Right forelimb (tissue), 1 donor: ENCODE data around the gene CFDP1.
"Not testable (repeated sequence)": the region's sequence is repeated elsewhere in the genome, so short reads cannot be mapped to it uniquely, and the experiment has no call there.

Experiments used
- DNase-seq: peaks from one replicate; pipeline ENCODE4 v3.0.0-alpha.2; 2018

Gene CFDP1

DNA sequence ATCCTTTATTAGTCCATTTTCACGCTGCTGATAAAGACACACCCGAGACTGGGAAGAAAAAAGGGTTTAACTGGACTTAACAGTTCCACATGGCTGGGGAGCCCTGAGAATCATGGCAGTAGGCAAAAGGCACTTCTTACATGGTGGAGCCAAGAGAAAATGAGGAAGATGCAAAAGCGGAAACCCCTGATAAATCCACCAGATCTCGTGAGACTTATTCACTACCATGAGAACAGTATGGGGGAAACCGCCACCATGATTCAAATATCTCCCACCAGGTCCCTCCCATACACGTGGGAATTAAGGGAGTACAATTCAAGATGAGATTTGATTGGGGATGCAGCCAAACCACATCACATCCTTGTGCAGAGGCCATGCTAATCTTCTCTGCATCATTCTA is 146.9 kb downstream of the CFDP1 start:
- no peak for DNase-seq

DNA sequence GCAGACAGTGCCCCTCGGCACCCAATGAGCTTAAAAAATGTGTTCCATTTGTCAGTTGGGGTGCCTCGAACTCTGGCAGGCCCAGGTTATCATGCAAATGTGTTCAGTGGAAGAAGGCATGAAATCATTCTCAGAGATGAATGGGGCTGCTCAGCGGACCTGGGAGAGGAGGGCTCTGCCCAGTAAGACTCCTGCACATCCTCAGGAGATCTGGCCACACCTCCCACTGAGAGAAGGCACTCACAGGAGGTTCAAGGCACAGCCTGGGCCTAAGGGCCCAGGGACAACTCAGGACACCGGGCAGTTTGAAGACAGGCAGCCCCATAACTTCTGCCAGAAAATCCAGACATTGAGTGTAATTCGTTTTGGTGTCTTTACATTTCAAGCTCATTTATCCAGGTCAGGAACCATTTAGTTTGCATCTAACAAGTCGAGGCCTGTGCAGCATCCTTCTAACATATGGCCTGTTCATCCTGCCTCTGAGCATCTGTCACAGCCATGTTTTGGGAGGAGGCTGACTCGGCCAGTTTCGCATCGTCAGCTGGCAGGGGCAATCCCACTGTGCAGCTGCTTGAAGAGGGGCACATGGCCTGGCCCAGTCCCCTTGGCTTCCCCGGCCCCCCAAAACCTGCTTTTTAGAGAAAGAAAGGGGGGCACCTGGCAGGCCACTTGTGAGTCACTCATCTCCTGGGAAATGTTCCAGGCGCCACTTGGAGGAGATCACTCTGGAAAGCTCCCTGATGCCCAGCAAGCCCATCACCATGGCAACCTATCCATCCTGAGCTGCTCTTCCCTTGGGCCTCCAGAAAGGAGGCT is 150.6 kb downstream of the CFDP1 start:
- DNase-seq: no peak

DNA sequence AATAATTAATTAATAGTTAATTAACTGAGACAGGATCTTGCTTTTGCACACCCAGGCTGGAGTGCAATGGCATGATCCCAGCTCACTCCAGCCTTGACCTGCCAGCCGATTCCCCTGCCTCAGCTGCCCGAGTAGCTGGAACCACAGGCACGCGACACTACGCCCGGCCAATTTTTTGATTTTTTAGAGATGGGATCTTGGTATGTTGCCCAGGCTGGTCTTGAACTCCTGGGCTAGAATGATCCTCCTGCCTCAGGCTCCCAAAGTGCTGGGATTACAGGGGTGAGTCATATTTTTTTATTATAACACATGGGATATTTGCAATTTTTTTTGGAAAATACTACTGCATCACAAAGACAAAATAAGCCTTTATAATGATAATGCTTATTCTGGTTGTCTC is 151.5 kb downstream of the CFDP1 start:
- DNase-seq: no peak

DNA sequence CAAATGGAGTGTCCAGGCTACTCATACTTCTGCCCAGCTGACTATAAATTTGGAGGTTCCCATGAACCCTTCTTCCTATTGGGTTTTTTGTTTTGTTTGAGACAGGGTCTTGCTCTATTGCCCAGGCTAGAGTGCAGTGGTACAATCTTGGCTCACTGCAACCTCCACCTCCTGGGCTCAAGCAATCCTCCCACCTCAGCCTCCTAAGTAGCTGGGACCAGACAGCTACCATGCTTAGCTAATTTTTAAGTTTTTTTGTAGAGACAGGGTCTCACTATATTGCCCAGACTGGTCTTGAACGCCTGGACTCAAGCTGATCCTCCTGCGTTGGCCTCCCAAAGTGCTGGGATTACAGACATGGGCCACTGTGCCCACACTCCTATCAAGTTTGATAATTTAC is 152.3 kb downstream of the CFDP1 start:
- DNase-seq: not testable (repeated sequence)

DNA sequence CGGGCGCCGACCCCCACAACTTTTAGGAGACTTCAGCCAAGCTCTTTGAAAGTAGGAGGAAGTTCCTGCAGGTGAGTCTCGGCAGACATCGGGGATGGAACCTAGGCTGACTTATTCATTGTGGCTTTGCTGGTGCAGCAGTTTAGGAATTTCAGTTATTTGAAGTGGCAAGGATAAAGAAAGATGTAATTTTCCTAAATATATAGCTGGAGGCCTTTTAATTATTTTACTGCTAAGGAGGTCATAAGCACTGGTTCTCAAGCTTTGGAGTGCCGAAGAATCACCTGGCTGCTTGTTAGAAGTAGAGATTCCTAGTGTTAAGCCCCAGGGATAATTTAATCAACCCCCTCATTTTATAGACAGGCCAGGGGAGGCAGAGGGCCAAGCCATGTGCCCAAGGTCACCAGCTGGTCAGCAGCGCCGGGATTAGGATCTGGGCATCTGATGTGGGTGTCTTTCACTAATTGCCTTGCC is 152.9 kb downstream of the CFDP1 start:
- no peak for DNase-seq

DNA sequence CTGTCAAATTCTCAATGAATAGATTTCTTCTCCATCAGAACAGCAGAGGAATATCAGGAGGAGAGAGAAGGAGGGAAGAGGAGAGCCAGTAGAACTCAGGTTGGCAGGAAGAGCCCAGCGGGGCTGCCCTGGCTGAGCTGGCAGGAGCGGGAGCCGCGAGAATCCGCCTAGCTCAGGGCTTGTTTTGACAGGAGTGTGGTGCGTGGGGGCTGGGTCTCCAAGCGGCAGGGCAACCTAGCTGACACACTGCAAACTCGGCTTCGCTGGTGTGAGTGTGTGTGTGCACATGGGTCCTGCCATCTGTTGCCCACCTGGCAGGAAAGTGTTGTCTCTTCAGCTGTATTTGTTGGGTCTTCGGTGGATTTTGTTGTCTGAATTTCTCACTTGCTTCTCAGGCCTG is 154.0 kb downstream of the CFDP1 start:
- DNase-seq: no peak

DNA sequence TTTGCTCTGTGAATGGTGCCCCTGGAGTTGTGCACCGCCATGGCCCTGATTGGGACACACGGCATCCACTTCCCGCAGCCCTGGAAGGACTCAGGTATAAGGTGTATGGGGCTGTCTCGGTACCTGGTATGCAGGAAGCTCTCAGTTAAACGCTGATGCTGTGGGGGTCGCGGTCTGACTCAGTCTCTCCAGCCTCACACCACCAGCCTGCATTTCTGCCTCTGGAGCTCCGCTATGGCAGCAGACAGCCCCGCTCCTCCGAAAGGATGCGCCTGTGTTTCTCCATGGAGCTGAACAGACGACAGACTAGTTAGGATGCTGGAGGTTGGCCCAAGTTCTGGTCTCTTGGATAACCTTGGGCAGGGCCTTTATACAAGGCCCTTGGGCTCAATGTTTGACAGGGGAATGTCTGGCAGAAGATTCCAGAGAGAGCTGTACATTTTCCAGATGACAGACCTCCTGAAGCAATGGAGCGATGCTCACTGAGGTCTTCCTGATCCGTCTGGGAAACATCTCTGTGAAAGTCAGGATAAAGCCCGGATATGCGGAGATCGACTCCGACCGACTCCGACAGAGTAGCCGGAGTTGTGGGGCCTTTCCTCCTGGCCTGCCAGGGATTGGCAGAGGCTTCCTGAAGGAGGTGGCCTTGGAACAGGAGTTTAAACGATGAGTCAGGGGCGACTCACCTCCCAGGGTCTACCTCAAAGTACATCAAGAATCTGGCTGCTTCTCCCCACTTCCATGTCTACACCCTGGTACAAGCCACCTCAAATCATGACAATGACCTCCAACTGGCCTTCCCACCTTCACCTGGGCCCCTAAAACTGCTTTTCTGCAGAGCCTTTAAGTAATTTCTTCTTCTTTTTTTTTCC is 160.0 kb downstream of the CFDP1 start:
- no peak for DNase-seq

DNA sequence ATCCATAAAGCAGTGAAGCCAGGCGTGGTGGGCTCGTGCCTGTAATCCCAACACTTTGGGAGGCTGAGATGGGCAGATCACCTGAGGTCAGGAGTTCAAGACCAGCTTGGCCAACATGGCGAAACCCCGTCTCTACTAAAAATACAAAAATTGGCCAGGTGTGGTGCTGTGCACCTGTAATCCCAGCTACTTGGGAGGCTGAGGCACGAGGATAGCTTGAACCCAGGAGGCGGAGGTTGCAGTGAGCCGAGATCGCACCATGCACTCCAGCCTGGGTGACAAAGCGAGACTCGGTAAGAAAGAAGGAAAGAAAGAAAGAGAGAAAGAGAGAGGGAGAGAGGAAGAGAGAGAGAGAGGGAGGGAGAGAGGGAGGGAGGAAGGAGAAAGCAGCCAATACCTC is 160.7 kb downstream of the CFDP1 start:
- not testable (repeated sequence) for DNase-seq

DNA sequence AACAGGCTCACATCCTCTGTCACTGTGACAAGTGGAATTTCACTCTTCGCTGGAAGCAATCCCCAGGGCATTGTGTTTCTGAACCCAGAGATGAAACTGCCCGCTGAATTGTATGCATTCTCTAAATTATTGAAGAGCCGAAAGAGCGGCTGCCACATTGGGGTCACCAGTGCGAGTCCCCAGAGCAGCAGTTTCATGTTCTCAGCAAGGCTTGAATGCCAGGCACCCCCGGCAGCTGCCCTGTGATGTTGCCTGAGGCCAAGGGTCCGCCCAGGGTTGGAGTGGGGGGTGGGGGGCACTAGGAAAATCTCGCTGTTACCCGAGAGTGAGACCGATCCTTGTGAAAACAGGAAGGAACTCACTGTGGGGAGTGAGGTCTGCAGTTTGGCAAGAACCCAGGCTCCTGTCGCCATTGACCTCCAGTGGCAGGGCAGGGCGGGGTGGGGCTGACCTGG is 161.2 kb downstream of the CFDP1 start:
- no peak for DNase-seq

DNA sequence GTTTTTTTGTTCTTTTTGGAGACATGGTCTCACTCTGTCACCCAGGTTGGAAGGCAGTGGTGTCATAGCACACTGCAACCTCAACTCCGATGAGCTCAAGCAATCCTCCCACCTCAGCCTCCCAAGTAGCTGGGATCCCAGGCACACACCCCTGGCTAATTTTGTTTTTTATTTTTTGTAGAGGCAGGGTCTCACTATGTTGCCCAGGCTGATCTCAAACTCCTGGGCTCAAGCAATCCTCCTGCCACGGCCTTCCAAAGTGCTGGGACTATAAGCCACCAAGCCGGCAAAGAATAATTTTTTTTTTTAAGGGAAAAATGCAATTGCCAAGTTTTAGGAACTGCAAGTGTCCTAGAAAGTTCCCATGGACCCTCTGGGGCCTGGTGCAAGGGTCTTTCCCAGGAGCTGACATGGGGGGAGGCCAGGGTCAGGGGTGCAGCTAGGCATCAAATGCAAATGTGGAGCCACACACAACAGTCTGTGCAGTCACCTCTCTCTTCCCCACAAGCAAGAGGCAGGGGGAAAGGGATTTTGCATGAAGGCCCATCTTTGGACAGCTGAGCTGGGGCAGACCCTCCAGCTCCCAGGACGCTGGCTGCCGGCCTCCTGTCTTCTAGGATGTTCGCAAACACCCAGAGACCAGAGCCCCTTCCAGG is 161.7 kb downstream of the CFDP1 start:
- no peak for DNase-seq

DNA sequence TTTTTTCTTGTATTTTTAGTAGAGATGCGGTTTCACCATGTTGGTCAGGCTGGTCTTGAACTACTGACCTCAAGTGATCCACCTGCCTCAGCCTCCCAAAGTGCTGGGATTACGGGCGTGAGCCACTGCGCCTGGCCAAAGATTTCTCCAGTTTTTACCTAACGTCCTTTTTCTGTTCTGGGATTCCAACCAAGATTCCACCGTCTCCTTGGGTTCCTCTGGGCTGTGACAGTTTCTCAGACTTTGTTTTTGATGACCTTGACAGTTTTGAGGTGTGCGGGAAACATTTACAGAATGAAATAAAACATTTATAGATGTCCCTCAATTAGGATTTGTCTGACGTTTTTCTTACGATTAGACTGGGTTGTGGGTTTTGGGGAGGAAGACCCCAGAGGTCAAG is 163.9 kb downstream of the CFDP1 start:
- not testable (repeated sequence) for DNase-seq

DNA sequence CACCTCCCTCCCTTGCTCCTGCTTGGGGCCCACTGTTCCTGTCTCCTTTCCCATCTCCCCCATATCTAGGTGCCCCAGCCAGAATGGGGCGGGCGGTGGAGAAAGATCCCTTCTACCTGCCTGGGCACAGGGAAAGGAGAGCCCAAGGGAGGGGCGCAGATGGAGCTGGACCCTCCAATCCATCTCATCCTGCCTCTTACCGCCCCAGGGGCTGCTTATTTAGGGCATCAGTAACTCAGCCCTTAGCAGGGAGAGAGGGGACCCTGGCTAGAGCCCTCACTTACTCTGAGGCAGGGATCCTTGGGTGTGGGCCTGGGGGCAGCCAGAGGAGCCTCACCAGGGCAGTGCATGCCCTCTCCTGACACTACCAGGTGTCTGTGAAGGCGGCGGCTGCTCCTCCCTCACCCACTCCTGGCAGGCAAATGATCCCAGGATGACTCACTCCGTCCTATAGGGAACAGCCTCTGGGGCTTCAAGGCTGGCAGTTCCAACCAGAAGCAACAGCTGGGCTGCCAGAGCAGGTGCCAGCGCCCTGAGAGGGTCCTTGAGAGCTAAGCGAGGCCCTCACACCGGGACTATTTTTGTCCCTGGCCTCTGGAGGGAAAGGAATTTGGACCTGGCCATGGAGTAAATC is 165.6 kb downstream of the CFDP1 start:
- DNase-seq: no peak

DNA sequence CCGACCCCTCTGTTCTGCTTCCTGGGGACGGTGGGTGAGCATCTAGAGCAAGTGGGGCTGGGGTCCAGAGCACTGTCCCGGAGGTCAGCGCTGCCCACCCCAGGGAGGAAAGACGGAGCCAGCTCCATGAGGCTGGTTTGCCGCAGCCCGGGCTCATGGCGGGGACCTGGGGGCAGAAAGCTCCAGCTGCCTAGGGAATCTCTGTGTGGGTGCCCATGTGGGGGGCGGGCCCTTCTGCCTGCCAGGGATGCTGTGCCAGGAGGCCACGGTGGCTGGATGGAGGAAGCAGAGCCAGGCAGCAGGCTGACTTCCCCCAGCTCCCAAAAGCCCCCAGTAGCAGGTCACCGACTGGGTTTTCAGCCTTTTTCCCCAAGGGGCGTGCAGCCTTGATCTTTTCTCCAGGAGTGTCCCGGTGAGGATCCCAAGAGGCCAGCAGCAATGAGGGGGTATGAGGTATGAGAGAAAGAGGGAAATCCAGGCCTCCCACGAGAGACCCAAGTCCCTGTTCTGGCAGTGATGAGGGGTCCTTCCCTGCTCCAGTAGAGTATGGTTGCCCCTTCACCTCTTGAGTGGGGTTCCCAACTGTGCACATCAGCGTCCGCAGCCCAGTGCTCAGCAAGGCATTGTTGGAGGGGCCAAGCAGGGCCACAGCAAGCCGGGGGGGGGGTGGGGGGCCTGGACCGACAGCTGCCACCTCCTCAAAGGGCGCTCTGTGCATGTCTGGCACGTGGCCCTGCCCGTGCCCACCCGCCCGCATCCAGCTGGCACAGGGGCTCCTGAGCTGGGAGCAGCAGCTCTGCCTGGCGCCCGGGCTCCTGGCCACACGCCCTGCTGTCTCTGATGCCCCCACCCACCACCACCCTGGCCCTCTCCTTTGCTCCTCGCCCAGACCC is 166.3 kb downstream of the CFDP1 start:
- peak; percentile 46 for DNase-seq

DNA sequence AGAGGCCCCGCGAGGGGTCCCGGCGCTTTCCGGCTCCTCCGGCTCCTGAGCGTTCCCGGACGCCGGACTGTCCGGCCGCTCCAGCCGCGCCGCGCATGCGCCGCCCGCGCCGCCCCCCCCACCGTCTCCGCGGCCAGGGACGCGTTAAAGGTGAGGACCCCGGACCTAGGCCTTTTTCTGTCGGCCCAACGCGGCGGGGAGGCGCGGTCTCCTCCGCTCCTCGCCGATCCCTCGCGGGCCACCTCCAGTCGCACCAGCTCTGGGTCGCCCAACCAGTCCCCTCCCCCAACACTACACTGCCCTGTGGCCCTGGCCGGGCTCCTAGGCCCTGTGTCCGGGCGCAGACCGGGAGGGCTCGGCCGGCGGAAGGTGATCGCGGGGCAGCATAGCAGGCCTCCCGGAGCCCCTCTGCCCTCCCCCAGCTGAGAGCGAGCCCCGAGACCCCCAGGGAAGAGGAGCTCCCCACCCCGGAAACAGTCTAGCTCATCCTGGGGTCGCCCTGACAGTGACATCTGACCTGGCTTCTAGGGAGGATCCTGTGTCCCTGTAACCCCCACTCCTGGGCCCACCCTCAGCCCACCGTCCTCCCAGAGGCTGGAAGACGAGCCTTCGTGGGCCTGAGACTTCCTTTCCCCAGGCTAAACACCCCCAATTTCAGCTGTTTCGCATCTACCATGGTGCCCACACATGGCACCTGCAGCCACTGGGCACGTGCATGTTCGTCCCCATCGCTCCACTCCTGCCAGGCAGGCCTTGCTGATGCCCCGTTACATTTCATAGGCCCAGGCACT is 167.2 kb downstream of the CFDP1 start:
- DNase-seq: peak; percentile 88

DNA sequence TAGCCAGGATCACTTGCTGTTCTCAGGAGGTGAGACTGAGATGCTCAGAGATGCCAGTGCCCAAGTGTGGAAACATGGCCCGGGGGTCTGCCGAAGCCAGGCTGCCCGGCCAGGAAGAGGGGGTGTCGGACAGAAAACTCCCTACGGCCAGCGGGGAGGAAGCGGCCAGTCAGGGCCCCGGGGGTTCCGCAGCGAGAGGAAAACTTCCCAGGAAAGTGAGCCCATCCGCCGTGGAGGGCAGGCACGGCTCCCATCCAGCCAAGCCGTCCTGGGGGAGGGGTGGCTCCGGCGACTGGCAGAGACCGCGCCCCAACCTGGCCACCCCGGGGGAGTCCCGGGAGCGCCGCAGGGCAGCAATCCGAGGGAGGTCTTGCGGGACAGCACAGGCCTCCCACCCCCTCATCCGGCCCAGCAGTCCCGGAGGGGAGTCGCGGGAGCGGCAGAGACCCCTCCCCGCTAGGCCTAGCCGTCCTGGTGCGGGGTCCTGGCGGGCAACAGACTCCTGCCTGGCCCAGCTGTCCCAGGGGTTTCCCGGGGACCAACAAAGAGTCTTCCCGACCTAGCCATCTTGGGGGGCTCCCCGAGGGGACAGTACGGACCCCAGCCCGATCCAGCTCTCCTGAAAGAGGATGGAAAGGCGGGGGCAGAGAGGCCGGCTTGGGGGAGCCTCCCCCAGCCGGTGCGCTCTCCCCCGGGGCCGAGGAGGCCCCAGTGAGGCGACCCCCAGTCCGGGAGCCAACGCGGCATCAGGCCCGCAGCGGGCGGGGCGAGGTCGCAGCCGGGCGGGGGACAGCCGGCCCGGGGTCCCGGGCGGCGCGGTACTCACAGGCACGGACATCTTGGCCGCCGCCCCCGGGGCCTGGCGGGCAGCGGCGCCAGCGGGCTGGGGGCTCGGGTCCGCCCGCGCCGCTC is 168.0 kb downstream of the CFDP1 start:
- no peak for DNase-seq

DNA sequence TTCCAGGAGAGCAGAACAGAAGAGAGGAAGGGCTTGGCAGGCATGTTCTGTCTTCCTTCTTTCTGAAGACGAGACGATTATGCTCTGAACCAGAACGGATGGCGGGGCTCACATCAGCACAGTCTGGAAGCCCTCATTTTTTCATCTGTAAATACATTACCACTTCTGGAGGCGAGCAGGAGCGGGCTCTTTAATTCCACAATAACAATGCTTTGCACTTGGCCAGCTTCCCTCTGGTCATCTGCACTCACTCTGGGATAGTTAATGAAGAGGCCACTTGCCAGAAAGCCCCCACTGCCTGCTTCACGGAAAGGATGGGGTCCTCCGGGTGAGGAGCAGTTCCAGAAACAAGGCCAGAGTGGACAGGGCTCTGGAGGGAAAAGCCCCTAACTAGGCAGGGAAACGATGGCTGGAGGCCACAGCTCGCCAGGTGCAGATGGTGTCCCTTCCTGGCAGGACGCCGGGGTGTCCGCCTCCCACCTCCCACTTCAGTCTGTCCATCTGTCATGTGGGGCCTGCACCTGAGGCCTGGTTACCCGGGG is 168.8 kb downstream of the CFDP1 start:
- peak; percentile 67 for DNase-seq

DNA sequence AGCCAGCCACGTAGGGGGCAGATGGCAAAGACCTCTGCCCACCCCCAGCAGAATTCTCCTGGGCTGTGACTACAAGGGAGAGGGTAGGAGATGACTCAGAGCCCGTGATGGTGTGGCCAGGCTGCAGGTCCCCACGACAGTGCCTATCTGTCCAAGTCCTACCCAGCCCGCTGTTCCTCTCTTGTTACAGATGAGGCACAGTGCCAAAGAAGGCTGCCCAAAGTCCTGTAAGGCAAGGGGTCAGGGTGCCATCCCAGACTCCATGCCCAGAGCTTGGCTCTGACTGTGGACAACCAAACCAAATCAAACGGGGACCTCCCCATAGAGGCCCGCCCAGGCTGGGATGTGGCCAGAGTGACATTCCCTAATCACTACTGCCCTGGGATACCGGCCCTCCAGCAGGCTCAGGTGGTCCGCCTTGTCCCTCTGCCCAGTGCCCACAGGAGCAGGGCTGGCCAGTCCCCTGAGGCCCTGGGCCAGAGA is 169.3 kb downstream of the CFDP1 start:
- DNase-seq: peak; percentile 58

DNA sequence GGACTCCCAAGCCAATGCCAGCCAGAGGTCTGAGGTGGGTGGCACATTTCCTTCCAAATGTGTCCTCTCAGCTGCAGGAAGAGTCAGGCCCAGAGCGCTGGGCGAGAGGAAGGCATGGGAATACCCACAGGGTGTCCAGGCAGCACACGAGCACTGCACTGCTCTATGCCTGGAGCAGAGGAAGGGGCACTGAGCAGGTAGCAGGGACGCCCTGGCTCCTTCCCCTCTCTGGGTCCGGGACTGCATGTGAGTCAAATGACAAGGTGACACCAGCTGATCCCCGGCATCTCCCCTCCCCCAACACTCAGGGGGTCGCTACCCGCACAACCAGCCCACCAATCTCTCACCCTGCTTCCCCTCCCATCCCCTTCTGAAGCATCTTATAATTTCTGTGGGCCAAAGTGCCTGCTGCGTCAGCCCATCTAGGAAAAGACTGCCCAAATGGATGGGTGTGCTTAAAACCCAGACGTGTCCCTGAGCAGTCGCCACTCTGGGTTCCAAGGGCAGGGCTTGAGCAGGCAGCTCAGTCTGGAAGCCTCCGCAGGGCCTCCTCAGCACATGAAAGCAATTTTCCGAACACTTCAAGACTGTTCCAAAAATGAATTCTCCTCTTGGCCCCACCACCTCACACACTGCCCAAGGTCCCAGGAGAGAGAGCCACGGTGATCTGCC is 169.9 kb downstream of the CFDP1 start:
- DNase-seq: peak; percentile 54

DNA sequence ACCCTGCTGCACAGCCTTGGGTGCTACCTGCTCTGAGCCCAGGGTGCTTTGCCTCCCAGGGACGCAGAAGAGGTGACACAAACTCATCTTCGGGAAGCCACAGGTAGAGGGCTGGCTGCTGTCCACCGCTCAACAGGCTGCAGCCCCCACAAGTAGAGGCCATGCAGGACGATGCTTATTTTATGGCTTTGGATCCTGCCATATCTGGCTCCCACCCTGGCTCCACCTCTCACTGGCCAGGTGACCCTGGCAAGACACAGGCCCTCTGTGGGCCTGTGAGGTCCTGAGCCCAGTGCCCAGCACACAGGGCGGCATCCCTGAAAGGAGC is 170.5 kb downstream of the CFDP1 start:
- no peak for DNase-seq
